Hematopoietic multipotent progenitor cell treated with erythropoietin and hydrocortisone succinate and interleukin-3 and kit ligand, for 15 days (in vitro differentiated cells): Measurements from ENCODE around the gene LMOD1.
A peak's percentile ranks its signal among the peaks of the same experiment; 100 is the strongest.
"Not testable (repeated sequence)": the region's sequence is repeated elsewhere in the genome, so short reads cannot be mapped to it uniquely, and the experiment has no call there.

ENCODE experiments used
- DNase-seq: peaks from one replicate; pipeline ENCODE4 v3.0.0-alpha.2; 2015; ENCODE audit warnings: low spot score

Gene LMOD1

GRCh38 chr1:201914456-201915235 lies 31.7 kb downstream of the LMOD1 start:
- DNase-seq, result no peak

- no peak for DNase-seq
Measured at GRCh38 chr1:201912832-201913231, 33.5 kb downstream of the LMOD1 start.

DNA sequence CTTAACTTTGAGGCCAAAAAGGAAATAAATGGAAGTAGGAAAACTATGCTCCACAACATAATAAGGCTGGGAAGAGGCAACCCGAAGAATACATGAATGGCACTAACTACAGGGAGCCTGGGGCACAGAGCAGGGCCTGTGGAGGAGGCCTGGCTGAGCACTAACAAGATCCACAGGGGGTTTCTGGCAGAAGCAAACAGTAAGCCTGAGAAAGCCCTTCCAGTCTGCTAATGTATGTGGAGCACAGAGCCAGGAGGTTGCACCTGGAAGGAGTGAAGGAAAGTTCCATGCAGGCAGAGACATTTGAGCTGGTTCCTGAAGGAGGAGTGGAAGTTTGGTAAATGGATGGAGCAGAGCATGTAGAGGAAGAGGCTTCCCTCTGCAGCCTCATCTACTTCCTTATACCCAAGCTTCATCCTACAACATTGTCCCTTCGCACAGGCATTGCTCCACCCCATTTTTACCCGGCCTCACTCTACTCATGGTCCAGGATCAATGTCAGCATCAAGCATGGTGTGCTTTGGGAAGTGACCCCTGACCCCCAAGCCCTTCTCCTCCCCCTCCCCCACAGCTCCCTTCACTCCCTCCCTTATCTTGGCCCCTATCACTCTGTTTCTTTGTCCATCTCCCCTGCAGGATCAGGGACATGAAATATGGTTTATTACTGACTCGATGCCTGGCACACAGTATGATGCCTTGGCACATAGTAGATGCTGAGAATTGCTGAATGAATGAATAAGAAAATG lies 34.3 kb downstream of the LMOD1 start:
- DNase-seq, result no peak

- DNase-seq, result no peak
Measured at GRCh38 chr1:201907621-201908020, 38.7 kb downstream of the LMOD1 start.

GRCh38 chr1:201906336-201906735 lies 40.0 kb downstream of the LMOD1 start:
- no peak for DNase-seq

GRCh38 chr1:201905234-201905890 lies 41.0 kb downstream of the LMOD1 start:
- no peak for DNase-seq

DNA sequence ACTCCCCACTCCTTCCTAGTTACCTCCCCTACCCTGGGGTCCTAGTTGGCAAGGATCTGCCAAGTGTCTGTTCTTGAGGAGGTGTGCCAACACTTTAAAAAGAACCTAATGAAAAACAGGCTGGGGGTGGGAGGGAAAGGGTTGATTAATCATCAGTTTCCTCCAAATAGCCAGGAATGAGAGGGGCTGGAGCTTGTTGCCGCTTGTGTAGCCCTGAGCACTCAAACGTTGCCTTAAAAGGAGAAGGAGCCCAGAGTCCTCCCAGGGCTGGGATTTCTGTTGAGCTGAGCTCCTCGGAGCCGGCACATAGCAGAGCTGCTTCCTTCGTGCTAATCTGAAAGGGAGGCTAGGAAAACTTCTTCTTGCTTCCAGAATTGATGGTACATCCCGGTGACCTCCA lies 41.8 kb downstream of the LMOD1 start:
- DNase-seq, result no peak

- no peak for DNase-seq
Measured at GRCh38 chr1:201903135-201903534, 43.2 kb downstream of the LMOD1 start.

- no peak for DNase-seq
Measured at GRCh38 chr1:201902198-201902597, 44.1 kb downstream of the LMOD1 start.

DNA sequence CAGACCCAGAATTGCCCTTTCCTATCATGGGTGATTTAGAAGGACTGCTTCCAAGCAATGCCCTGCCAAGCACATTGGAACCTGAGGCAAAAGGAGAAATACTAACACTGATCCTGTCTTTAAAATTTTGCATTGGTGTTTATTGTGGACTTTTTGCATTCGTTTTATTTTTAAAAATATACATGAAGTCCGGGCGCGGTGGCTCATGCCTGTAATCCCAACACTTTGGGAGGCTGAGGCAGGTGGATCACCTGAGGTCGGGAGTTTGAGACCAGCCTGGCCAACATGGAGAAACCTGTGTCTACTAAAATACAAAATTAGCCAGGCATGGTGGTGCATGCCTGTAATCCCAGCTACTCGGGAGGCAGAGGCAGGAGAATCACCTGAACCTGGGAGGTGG lies 45.3 kb downstream of the LMOD1 start:
- not testable (repeated sequence) for DNase-seq

DNA sequence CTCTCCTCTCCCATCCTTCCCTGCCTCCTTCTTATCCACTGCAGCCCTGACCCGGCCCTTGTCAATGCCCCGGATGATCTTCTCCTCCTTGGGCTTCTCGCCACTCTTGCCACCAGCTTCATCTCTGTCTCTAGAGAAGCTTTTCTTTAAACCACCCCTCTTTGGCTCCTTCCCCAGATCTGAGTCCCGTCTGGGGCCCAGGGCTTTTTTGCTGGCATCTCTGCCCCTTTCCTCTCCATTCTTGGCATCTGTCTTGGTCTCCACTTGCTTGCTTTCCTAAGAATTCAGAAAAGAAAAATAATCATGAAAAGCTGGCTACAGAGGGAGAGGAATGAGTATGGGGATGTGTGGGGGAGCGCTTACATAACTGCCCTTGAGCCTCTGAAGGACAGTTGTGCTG lies 45.9 kb downstream of the LMOD1 start:
- no peak for DNase-seq

DNA sequence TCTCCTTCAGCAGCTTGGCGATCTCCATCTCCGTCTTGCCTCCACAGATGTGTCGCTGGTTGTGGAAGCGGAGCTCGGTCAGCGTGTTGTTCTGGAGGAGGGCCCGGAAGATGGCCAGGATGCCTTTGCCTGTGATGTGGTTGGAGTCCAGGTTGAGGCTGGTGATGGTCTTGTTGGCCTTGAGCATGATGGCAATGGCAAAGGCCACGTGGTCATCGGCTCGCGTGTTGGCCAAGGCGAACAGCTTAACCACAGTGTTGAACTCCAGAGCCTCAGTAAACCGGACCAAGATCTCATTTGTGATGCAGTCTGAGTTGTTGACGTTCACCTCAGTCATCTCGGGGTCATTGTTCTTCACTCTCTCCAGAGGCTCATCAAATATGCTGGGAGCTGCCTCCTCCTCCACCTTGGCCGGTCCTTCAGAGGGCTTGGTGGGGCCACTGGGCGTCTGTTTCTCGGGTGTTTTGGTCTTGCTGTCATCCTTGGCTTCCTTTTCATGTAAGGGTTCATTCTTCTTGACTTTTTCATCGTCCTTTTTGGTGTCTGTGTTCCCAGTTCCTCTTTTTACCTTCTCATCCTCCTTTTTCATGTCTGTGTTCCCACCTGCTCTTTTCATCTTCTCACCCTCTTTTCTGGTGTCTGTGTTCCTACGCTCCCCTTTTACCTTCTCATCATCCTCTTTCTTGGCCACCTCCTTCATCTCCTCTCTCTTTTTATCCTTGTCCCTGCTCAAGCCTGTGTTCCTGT lies 46.5 kb downstream of the LMOD1 start:
- no peak for DNase-seq

GRCh38 chr1:201898992-201899391 lies 47.4 kb downstream of the LMOD1 start:
- no peak for DNase-seq

DNA sequence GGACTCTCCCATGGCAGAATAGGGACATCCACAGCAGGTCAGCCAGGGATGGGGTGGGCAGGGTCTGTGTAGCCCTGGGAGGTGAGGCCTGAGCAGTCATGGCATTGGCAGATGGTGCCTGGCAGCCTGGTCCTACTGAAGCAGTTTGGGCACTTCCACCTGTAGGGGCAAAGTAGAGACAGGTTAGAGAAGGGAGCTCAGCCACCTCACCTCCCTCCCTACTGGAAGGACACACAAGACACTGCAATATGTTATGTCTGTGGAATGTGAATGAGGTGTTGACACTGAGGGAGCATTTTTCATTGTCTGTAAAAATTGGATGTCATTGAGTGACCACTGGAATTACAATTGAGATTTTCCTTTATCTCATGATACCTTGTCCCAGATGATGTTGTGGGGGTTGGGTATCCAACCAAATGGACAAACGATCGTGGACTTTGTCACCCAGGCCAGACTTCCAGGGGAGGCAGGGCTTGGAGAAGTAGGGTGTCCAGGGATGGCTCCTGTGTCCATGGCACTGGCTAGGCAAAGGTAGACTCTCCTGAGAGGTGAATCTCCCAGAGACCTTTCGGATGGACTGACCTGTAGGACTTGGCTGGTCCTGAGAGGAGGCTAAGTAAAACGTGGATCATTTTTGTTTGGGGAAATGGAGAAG lies 48.0 kb downstream of the LMOD1 start:
- DNase-seq, result no peak

DNA sequence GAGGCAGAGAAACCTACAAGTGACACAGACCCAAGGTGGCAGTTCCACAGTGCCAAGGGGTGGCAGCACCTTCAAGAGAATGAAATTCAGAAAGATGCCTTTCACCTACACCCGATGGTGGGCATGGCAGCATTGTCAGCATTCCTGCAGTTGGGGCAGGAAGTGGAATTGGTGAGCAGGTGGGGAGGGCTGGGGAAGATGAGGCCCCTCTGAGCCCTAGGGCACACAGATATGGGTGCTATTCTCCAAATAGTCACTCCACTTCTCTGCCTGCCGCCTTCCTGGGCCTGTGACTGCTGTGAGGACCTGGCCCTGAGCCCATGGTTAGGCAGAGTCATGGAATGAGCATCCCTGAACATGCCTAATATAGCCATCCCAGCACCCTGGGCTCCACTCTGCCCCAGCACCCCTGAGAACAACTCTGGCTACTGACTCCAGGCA lies 49.4 kb downstream of the LMOD1 start:
- DNase-seq, result no peak

DNA sequence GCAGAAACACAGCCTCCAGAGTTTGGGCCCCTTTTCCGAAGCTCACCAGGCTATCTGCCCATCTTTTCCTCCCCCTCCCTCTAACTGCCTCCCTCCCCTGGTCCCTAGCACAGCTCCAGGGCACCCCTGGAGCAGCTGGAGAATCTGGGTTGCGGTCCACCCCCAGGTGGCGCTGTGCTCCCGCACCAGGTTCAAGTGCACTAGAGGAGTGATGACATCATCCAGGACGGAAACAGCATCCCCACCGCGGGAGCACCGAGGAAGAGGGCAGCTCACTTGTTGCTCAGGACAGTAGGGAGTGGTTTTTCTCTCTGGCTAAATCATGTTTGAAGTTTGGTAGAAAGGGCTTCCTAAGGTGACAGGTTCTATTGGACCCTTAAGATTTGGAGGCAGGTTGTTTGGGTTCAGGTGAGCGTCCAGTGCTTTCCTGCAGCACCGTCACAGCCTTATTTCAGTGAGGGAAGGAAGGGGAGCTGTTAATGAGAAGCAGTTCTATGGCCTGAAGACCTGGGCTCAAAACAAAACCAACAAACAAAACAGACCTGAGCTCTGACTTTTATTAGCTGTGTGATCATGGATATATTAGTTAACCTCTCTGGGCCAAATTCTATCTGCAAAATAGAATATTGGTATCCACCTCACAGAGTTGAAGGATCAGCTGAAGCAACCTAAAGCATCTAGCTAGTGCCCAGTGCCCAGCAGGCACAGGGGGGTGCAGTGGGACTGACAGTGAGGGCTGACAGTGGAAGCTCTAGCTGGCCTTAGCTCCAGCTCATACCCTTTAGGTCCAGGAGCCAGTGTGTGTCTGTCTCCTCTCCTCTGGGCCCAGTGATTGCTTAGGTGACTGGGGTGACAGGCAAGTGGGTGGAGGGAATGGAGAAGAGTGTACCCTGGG lies 50.2 kb downstream of the LMOD1 start:
- peak; percentile 85 for DNase-seq

GRCh38 chr1:201895120-201895665 lies 51.2 kb downstream of the LMOD1 start:
- DNase-seq, result no peak

DNA sequence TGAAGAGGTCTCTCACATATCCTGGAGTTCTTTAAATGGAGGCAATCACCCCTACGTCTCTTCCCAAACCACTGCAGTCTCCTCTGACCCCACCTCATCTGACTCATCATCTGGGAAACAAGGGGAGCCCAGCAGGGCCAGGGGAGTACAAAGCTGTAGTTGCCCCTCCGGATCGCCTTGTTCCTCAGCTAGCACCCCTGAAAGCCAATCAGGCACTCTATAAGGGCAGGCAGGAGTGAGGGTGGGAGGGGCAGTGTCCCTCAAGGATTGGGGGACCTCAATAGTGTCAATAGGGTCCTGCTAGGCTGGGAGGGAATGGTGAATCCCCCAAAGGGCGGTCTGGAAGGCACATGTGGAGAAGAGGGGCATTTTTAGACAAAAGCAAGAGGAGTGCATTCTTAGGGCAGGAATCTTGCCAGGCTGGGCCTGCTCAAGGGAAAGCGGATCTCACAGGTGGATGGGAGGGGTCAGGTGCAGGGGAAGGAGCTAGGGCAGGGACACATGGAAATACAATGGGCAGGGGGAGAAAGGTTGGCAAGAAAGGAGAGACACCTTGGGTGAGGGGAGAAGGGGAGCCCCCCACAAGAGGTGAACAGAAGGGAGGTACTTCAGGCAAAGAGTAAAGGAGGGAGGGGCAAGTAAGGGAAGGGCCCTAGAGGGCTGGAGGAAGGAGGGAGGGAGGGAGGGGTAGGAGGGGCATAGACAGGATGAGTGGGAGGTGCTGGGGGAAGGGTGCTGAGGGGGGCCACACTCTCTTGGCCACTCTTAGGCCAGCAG lies 51.8 kb downstream of the LMOD1 start:
- no peak for DNase-seq

DNA sequence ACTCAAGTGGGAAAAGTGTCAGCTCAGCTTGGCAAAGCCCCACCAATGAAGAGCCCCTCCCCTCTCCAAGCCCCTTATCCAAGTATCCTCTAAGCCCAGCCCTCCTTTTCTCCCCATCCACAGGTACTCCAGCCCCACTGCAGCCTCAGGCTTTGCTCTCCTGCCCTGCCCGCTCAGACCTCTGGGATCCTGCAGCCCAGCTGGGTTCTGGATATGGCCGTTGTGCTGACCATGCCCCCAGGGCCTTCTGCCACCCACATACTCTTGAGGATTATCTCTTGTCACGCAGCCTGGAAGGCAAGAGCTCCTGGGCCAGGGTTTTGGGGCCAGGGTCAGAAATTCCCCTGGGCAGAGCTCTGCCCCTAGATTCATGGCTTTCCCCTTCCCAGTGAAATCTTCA lies 52.9 kb downstream of the LMOD1 start:
- DNase-seq, result no peak

DNA sequence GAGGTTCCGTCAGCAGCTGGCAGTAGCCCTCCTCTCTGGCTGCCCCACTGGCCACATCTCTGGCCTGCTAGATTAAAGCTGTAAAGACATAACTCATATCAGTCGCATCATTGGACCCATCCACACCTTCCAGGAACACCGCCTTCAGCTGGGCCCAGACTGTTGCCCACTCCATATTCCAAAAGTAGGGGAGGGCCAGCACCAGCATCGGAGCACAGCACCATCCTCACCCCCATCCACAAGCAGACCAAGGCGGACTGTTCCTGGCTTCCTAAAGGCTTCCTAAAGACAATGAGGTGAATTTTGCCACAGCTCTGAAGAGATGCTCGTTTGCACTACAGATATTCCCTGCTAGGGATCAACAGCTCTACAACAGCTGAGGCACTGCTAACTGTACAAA lies 54.1 kb downstream of the LMOD1 start:
- DNase-seq, result no peak
